ENCODE data around the gene ZC3H7A.

Gene ZC3H7A

DNA sequence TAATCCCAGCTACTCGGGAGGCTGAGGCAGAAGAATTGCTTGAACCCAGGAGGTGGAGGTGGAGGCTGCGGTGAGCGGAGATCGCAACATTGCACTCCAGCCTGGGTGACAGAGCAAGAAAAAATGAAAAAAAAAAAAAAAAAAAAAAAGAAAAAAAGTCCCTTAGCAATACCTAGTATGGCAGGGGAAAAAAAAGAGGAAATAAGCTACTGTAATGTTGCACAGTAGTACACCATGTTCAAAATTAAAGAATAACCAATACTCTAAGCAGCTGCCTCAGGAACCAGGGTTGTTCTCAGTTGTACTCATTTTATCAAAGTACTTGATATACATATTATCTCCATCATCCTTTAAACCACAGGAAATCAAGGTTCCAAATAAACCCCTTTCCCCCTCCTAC is 37.1 kb downstream of the ZC3H7A start:
- no peak for TF ChIP-seq CTCF (IDR thresholded peaks at IDR 0.05)

DNA sequence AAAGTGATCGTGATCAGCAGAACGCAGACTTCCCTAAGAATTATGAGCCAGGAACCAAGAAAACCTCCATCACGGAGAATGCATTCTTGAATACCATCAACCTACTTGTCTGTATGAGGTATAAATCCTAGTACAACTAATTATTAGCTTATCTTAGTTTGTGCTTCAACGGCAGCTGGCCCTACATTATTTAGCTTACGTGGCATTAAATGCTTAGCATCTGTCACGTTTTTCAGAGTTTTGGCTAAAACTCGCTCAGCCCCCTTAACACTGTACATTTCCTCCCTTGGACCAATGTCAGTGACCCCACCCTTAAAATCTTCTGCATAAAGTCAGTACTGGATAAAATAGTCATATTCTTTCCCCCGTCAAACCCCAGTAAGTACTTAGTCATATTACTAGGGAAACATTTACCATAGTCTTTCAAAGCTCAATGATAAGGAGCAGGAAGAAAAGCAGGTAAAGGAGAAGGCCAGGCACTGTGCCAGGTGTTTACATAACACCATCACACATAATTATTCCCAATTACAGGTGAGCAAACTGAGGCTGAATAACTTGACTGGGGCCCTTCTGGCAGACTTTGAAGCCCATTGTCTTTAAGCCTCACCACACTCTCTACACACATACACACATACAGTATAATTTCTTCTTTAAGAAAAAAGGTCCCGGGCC is 37.8 kb downstream of the ZC3H7A start:
- TF ChIP-seq CTCF (IDR thresholded peaks at IDR 0.05): no peak

- TF ChIP-seq CTCF (IDR thresholded peaks at IDR 0.05): no peak
These were observed 39.1 kb downstream of the ZC3H7A start for GRCh38 chr16:11757671-11758545.

- TF ChIP-seq CTCF (IDR thresholded peaks at IDR 0.05): no peak
These were observed 40.8 kb downstream of the ZC3H7A start for GRCh38 chr16:11756248-11756647.

- TF ChIP-seq CTCF (IDR thresholded peaks at IDR 0.05): no peak
These were observed 41.9 kb downstream of the ZC3H7A start for GRCh38 chr16:11755022-11755760.

- TF ChIP-seq CTCF (IDR thresholded peaks at IDR 0.05): no peak
These were observed 44.2 kb downstream of the ZC3H7A start for GRCh38 chr16:11752856-11753255.

GRCh38 chr16:11750056-11750455 is 47.0 kb downstream of the ZC3H7A start:
- TF ChIP-seq CTCF (IDR thresholded peaks at IDR 0.05): no peak
